Neural cell (in vitro differentiated cells): ENCODE measurements around the gene RSU1. TPM values are rescaled to one million over a fixed set of nuclear protein-coding genes. Genes with fewer than 3 reads are reported as not detected.

Source experiments
- H2AFZ ChIP-seq: fragments of 200-600, 300-800 bp; sonication (generic), shearing (Covaris generic); 2 replicates; pipeline ENCODE4 v1.6.0; 2014; ENCODE audit warnings: low read depth, mild to moderate bottlenecking, antibody characterized with exemption, low read length, moderate library complexity
- H3F3A ChIP-seq: fragments of 200-600 bp; shearing (Covaris generic); 2 replicates; pipeline ENCODE4 v1.6.1; 2016; ENCODE audit warnings: mild to moderate bottlenecking, moderate library complexity, mixed read lengths, antibody characterized with exemption, low read length; ENCODE audit not compliant: insufficient read depth, poor library complexity, severe bottlenecking
- H3K27ac ChIP-seq: fragments of 200-600, 300-800 bp; sonication (generic), shearing (Covaris generic); 2 replicates; pipeline ENCODE4 v1.5.1; 2014; ENCODE audit warnings: mild to moderate bottlenecking, low read length, moderate library complexity
- H3K27me3 ChIP-seq: fragments of 300-800, 200-600 bp; sonication (generic), shearing (Covaris generic); 2 replicates; pipeline ENCODE4 v1.6.0; 2014; ENCODE audit warnings: mild to moderate bottlenecking, low read depth, low read length, moderate library complexity; ENCODE audit not compliant: insufficient read depth
- H3K36me3 ChIP-seq: fragments of 300-800, 200-600 bp; sonication (generic), shearing (Covaris generic); 2 replicates; pipeline ENCODE4 v1.5.1; 2014; ENCODE audit warnings: mild to moderate bottlenecking, antibody characterized with exemption, low read length, moderate library complexity; ENCODE audit not compliant: insufficient read depth
- H3K4me2 ChIP-seq: fragments of 300-800, 200-600 bp; sonication (generic), shearing (Covaris generic); 2 replicates; pipeline ENCODE4 v1.6.0; 2014; ENCODE audit warnings: mild to moderate bottlenecking, low read length
- H3K4me3 ChIP-seq: fragments of 300-800, 200-600 bp; sonication (generic), shearing (Covaris generic); 2 replicates; pipeline ENCODE4 v1.5.1; 2014; ENCODE audit warnings: mild to moderate bottlenecking, low read length, moderate library complexity
- H3K79me2 ChIP-seq: fragments of 200-600 bp; shearing (Covaris generic); replicated peaks from 2 replicates; pipeline ENCODE4 v1.6.0; 2014; ENCODE audit warnings: mild to moderate bottlenecking, low read length, moderate library complexity; ENCODE audit not compliant: insufficient read depth
- H3K9ac ChIP-seq: fragments of 300-800, 200-600 bp; sonication (generic), shearing (Covaris generic); 2 replicates; pipeline ENCODE4 v1.6.1; 2016; ENCODE audit warnings: mild to moderate bottlenecking, low read length, mixed read lengths
- H3K9me2 ChIP-seq: fragments of 200-600 bp; shearing (Covaris generic); 2 replicates; pipeline ENCODE4 v1.6.1; 2016; ENCODE audit warnings: mild to moderate bottlenecking, low read length, mixed read lengths; ENCODE audit not compliant: insufficient read depth
- H3K9me3 ChIP-seq: fragments of 200-600, 300-800 bp; sonication (generic), shearing (Covaris generic); 2 replicates; pipeline ENCODE4 v1.6.1; 2016; ENCODE audit warnings: mild to moderate bottlenecking, mixed run types, low read length, moderate library complexity, mixed read lengths
- H4K20me1 ChIP-seq: fragments of 200-600 bp; shearing (Covaris generic); 2 replicates; pipeline ENCODE4 v1.6.1; 2016; ENCODE audit warnings: mild to moderate bottlenecking, mixed run types; ENCODE audit not compliant: insufficient read depth
- EP300 ChIP-seq: fragments of 450-650 bp; conservative IDR thresholded peaks from 2 replicates; pipeline ENCODE4 v1.6.1; 2014; ENCODE audit warnings: antibody characterized with exemption, mild to moderate bottlenecking, moderate library complexity; ENCODE audit not compliant: poor library complexity, severe bottlenecking
- EZH2 ChIP-seq: fragments of 200-600, 300-800 bp; shearing (Covaris generic), sonication (generic); IDR thresholded peaks from 2 replicates; pipeline ENCODE4 v1.6.1; 2014; ENCODE audit warnings: antibody characterized with exemption, low read length, borderline replicate concordance, mild to moderate bottlenecking; ENCODE audit not compliant: insufficient read depth, poor library complexity, severe bottlenecking
- MXI1 ChIP-seq: fragments of 450-650 bp; conservative IDR thresholded peaks from 2 replicates; pipeline ENCODE4 v1.6.1; 2014; ENCODE audit warnings: antibody characterized with exemption, mild to moderate bottlenecking; ENCODE audit not compliant: poor library complexity, severe bottlenecking
- POLR2AphosphoS5 ChIP-seq: IDR thresholded peaks from 2 replicates; pipeline ENCODE4 v1.6.1; 2012
- RAD21 ChIP-seq: fragments of 450-650 bp; conservative IDR thresholded peaks from 2 replicates; pipeline ENCODE4 v1.6.1; 2014; ENCODE audit warnings: antibody characterized with exemption, mild to moderate bottlenecking, moderate library complexity
- SMC3 ChIP-seq: fragments of 450-650 bp; conservative IDR thresholded peaks from 2 replicates; pipeline ENCODE4 v1.6.1; 2014; ENCODE audit warnings: antibody characterized with exemption, mild to moderate bottlenecking, moderate library complexity; ENCODE audit not compliant: poor library complexity
- TAF1 ChIP-seq: IDR thresholded peaks from 2 replicates; pipeline ENCODE4 v1.6.1; 2012; ENCODE audit warnings: low read depth
- polyA plus RNA-seq: library from polyadenylated mRNA; depleted of rRNA; stranded (reverse); fragments of >200 nt; gene quantifications from 2 replicates; pipeline ENCODE4 v1.2.3, GENCODE V29; 2014
- TF ChIP-seq, protein P1 (sequence below): fragments of 450-650 bp; IDR thresholded peaks from 2 replicates; pipeline ENCODE4 v1.5.1; 2014; ENCODE audit warnings: antibody characterized with exemption, mild to moderate bottlenecking, moderate library complexity; ENCODE audit not compliant: poor library complexity, severe bottlenecking
- TF ChIP-seq, protein P2 (sequence below): IDR thresholded peaks from 2 replicates; pipeline ENCODE4 v1.6.1; 2012; ENCODE audit warnings: borderline replicate concordance

Gene RSU1
- polyA plus RNA-seq, 1 donor from 2014 or later, result 18.7 TPM

DNA sequence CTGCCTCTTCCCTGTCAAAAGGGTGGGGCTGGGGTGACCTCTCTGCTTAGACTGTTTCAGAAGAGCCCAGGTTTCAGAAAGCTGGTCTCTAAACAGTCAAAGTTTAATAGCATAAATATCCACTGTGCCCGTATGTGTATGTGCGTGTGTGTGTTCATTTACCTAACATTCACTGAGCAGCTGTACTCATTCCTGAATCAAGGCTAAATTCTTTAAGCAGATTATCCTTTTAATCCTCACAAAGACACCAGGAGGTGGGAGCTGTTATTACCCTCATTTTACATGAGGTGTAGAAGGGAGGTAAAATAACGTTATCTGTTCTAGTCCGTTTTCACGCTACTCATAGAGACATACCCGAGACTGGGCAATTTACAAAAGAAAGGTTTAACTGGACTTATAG, 72.2 kb downstream of the RSU1 start:
- Histone ChIP-seq H3F3A (no peaks in the 10 kb centered on the region), H3K79me2 (no peaks in the 10 kb centered on the region), H2AFZ (no peak overlapping the region), H3K4me3 (no peak overlapping the region), H3K9me3 (no peaks in the 10 kb centered on the region), H4K20me1 (no peaks in the 10 kb centered on the region), H3K9me2 (no peaks in the 10 kb centered on the region), H3K27ac (no peak overlapping the region), H3K36me3 (no peaks in the 10 kb centered on the region), H3K9ac (no peak overlapping the region), H3K4me2 (no peak overlapping the region), H3K27me3 (no peaks in the 10 kb centered on the region)
- TF ChIP-seq POLR2AphosphoS5 (no peak), TAF1 (no peak), EZH2 (no peak)
- TF ChIP-seq, protein P1, sequence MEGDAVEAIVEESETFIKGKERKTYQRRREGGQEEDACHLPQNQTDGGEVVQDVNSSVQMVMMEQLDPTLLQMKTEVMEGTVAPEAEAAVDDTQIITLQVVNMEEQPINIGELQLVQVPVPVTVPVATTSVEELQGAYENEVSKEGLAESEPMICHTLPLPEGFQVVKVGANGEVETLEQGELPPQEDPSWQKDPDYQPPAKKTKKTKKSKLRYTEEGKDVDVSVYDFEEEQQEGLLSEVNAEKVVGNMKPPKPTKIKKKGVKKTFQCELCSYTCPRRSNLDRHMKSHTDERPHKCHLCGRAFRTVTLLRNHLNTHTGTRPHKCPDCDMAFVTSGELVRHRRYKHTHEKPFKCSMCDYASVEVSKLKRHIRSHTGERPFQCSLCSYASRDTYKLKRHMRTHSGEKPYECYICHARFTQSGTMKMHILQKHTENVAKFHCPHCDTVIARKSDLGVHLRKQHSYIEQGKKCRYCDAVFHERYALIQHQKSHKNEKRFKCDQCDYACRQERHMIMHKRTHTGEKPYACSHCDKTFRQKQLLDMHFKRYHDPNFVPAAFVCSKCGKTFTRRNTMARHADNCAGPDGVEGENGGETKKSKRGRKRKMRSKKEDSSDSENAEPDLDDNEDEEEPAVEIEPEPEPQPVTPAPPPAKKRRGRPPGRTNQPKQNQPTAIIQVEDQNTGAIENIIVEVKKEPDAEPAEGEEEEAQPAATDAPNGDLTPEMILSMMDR, result no peak

DNA sequence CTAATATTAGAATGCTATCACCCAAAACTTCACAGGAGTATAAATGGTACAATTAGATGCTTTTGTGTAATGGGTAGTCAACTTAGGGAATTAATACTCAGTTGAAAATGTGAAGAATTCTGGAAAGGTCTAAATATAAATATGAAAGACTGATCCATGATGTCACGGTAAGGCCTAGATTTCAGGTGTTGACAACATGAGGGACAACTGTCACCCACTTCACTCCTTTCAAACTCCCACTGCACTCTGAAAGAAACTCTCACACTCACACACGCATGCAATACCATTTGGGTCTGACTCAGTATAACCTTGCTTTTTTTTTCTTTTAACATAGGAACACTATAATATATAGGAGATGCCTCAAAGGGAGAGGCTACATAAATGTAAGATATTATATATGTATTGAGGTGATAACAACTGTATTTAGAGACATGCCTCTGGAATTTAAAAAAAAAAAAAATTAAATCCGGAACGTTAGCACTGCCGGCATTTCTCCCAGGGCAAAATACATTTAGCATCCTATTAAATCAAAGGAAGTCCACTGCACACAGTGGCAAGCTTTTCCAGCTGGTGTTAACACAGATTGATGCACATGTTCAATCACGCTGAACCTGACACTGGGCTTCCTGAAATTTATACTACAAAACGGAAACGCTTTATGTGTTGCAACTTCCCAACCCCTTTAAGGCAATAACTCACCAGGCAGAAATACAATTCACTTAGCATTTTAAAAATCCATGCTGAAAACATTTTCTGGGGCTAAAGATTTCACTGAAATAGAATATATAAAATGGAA, 74.9 kb downstream of the RSU1 start:
- no peak overlapping the region for H3K4me3 ChIP-seq
- no peaks in the 10 kb centered on the region for H3K9me3 ChIP-seq
- H3K9me2 ChIP-seq, result no peaks in the 10 kb centered on the region
- no peak overlapping the region for H3K9ac ChIP-seq
- H3K36me3 ChIP-seq, result no peaks in the 10 kb centered on the region
- no peaks in the 10 kb centered on the region for H4K20me1 ChIP-seq
- H3K79me2 ChIP-seq, result no peaks in the 10 kb centered on the region
- H3F3A ChIP-seq, result no peaks in the 10 kb centered on the region
- TF ChIP-seq SMC3, result no peak
- TF ChIP-seq EP300, result no peak
- no peak for TF ChIP-seq RAD21
- no peak for TF ChIP-seq TAF1
- TF ChIP-seq EZH2, result no peak
- no peak for TF ChIP-seq MXI1
- TF ChIP-seq, protein P1, result no peak
- TF ChIP-seq, protein P2, sequence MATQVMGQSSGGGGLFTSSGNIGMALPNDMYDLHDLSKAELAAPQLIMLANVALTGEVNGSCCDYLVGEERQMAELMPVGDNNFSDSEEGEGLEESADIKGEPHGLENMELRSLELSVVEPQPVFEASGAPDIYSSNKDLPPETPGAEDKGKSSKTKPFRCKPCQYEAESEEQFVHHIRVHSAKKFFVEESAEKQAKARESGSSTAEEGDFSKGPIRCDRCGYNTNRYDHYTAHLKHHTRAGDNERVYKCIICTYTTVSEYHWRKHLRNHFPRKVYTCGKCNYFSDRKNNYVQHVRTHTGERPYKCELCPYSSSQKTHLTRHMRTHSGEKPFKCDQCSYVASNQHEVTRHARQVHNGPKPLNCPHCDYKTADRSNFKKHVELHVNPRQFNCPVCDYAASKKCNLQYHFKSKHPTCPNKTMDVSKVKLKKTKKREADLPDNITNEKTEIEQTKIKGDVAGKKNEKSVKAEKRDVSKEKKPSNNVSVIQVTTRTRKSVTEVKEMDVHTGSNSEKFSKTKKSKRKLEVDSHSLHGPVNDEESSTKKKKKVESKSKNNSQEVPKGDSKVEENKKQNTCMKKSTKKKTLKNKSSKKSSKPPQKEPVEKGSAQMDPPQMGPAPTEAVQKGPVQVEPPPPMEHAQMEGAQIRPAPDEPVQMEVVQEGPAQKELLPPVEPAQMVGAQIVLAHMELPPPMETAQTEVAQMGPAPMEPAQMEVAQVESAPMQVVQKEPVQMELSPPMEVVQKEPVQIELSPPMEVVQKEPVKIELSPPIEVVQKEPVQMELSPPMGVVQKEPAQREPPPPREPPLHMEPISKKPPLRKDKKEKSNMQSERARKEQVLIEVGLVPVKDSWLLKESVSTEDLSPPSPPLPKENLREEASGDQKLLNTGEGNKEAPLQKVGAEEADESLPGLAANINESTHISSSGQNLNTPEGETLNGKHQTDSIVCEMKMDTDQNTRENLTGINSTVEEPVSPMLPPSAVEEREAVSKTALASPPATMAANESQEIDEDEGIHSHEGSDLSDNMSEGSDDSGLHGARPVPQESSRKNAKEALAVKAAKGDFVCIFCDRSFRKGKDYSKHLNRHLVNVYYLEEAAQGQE, result no peak
- no peak for TF ChIP-seq POLR2AphosphoS5
- H2AFZ ChIP-seq, result no peak overlapping the region
- H3K27ac ChIP-seq, result no peak overlapping the region
- H3K4me2 ChIP-seq, result no peak overlapping the region
- H3K27me3 ChIP-seq, result no peaks in the 10 kb centered on the region
